ENCODE results near the gene AMTN.
A peak's percentile ranks its signal among the peaks of the same experiment; 100 is the strongest.
"Not testable (repeated sequence)": the region's sequence is repeated elsewhere in the genome, so short reads cannot be mapped to it uniquely, and the experiment has no call there.

The AMTN gene

GRCh38 chr4:70518269-70518668 is at the start of gene AMTN:
Gene AMTN (plus strand): TSS chr4:70518569. CDS start chr4:70518778, 209 bp downstream.
- no peak for DNase-seq

- no peak for DNase-seq
Observed at GRCh38 chr4:70471897-70472296, 46.5 kb upstream of the AMTN start, which contains the start of gene MUC7. Gene MUC7 (plus strand): TSS chr4:70472197. CDS start chr4:70474022, 1,825 bp downstream.

GRCh38 chr4:70473679-70474078 is 44.7 kb upstream of the AMTN start:
- no peak for DNase-seq

- no peak for DNase-seq
Observed at GRCh38 chr4:70488748-70489147, 29.6 kb upstream of the AMTN start.

- no peak for DNase-seq
Observed at GRCh38 chr4:70496231-70496630, 22.1 kb upstream of the AMTN start.

GRCh38 chr4:70501838-70502237 is 16.5 kb upstream of the AMTN start:
- DNase-seq, result not testable (repeated sequence)

- DNase-seq, result no peak
Observed at GRCh38 chr4:70504733-70505132, 13.6 kb upstream of the AMTN start.

- DNase-seq, result peak; percentile 23
Observed at GRCh38 chr4:70505151-70505748, 13.1 kb upstream of the AMTN start.

GRCh38 chr4:70508801-70509200 is 9.6 kb upstream of the AMTN start:
- no peak for DNase-seq

GRCh38 chr4:70511365-70511764 is 7.0 kb upstream of the AMTN start:
- DNase-seq, result no peak

GRCh38 chr4:70515367-70516250 is 2.8 kb upstream of the AMTN start:
- peak; percentile 9 for DNase-seq

GRCh38 chr4:70518716-70519115 is 347 bp downstream of the AMTN start:
- no peak for DNase-seq

GRCh38 chr4:70522626-70523025 is 4.3 kb downstream of the AMTN start:
- no peak for DNase-seq

- DNase-seq, result no peak
Observed at GRCh38 chr4:70530997-70531396, 12.6 kb downstream of the AMTN start.

GRCh38 chr4:70531981-70532380 is 13.6 kb downstream of the AMTN start:
- DNase-seq, result no peak

GRCh38 chr4:70533211-70533610 is 14.8 kb downstream of the AMTN start:
- no peak for DNase-seq

- no peak for DNase-seq
Observed at GRCh38 chr4:70533791-70534190, 15.4 kb downstream of the AMTN start.

GRCh38 chr4:70534886-70535285 is 16.5 kb downstream of the AMTN start:
- DNase-seq, result not testable (repeated sequence)

- no peak for DNase-seq
Observed at GRCh38 chr4:70538869-70539268, 20.5 kb downstream of the AMTN start.

- no peak for DNase-seq
Observed at GRCh38 chr4:70544279-70544868, 26.0 kb downstream of the AMTN start.

GRCh38 chr4:70556856-70557255 is 38.5 kb downstream of the AMTN start:
- no peak for DNase-seq

GRCh38 chr4:70559211-70559830 is 41.0 kb downstream of the AMTN start:
- DNase-seq, result peak; percentile 21

- no peak for DNase-seq
Observed at GRCh38 chr4:70559924-70560323, 41.6 kb downstream of the AMTN start.

Data from fibroblast of skin of right quadriceps (primary cell).